ENCODE measurements around the gene DNAH2.
A peak's percentile ranks its signal among the peaks of the same experiment; 100 is the strongest.

Gene DNAH2, protein sequence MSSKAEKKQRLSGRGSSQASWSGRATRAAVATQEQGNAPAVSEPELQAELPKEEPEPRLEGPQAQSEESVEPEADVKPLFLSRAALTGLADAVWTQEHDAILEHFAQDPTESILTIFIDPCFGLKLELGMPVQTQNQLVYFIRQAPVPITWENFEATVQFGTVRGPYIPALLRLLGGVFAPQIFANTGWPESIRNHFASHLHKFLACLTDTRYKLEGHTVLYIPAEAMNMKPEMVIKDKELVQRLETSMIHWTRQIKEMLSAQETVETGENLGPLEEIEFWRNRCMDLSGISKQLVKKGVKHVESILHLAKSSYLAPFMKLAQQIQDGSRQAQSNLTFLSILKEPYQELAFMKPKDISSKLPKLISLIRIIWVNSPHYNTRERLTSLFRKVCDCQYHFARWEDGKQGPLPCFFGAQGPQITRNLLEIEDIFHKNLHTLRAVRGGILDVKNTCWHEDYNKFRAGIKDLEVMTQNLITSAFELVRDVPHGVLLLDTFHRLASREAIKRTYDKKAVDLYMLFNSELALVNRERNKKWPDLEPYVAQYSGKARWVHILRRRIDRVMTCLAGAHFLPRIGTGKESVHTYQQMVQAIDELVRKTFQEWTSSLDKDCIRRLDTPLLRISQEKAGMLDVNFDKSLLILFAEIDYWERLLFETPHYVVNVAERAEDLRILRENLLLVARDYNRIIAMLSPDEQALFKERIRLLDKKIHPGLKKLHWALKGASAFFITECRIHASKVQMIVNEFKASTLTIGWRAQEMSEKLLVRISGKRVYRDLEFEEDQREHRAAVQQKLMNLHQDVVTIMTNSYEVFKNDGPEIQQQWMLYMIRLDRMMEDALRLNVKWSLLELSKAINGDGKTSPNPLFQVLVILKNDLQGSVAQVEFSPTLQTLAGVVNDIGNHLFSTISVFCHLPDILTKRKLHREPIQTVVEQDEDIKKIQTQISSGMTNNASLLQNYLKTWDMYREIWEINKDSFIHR (N-terminal part only)

DNA sequence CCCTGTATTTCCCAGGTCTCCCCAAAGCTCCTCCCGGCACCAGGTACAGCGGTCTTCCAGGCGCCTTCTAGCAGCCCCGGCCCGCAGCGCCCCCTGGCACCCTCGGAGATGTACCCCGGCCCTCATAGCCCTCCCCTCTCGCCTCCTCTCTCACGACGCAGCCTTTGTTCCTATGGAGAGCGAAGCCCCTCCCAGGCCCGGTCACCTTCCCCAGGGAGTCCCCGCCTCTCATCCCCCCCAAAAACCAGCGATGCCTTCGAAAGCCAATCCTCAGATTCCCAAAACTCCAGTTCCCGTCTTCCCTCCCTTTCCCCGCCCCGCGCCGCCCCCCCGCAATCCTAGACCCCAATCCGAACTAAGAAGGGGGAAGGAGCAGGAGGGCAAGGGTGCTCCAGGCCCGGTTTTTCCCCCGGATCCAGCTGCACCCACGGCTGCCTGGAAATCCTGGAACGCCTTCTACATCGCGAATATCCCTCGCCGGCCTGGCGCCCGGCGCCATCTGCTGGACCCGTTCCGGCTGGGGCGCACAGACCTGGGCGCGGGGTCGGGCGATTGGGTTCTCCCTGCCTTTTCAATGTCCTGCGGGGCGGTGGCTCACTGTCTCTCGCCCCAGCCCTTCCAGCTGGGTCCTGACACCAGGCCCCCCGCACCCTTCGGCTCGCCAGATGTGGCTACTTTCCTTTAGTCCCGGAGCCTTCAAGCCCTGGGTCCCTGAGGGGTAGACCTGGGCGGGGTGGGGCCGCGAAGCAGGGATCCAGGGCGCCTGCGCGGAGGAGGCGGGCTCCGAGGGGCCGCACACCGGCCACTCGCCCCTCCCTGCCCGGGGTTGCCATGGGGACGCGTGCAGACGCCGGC lies at the start of gene DNAH2:
Gene DNAH2, plus strand, starts transcription at position 844 of the 855 bp plus-strand sequence. CDS start 1,991 bp downstream, outside the sequence.
- Histone ChIP-seq H3K9me2 (ENCODE audit: low read depth, low read length) (no peaks in the 10 kb centered on the region), H4K20me1 (ENCODE audit: insufficient read depth, low read length) (no peaks in the 10 kb centered on the region), H3K9ac (ENCODE audit: low read length) (peak within 1 kb of the TSS; percentile 43; the same call in 1 of the 2 replicates), H3K27me3 (ENCODE audit: insufficient read depth, low read length) (peaks cover 4% of the 10 kb centered on the region; the same call in 1 of the 2 replicates), H3K4me1 (ENCODE audit: insufficient read depth, low read length, severe bottlenecking) (peaks cover 13% of the 10 kb centered on the region), H3K9me3 (ENCODE audit: low read length) (no peaks in the 10 kb centered on the region), H2AFZ (ENCODE audit: low read length) (no peak within 1 kb of the TSS), H3K79me2 (ENCODE audit: insufficient read depth, low read length) (no peaks in the 10 kb centered on the region), H3K4me2 (ENCODE audit: low read length) (peak within 1 kb of the TSS; percentile 71), H3K36me3 (ENCODE audit: insufficient read depth, low read length) (no peaks in the 10 kb centered on the region), H3K4me3 (ENCODE audit: low read depth, low read length, poor library complexity, severe bottlenecking) (peak within 1 kb of the TSS; percentile 58), H3F3A (ENCODE audit: insufficient read depth, low read length) (no peaks in the 10 kb centered on the region), H3K27ac (ENCODE audit: low read depth, low read length, poor library complexity, severe bottlenecking) (no peak within 1 kb of the TSS)
- TF ChIP-seq EZH2 (IDR thresholded peaks at IDR 0.05; ENCODE audit: borderline replicate concordance, low read length): no peak
- TF ChIP-seq, protein P1, sequence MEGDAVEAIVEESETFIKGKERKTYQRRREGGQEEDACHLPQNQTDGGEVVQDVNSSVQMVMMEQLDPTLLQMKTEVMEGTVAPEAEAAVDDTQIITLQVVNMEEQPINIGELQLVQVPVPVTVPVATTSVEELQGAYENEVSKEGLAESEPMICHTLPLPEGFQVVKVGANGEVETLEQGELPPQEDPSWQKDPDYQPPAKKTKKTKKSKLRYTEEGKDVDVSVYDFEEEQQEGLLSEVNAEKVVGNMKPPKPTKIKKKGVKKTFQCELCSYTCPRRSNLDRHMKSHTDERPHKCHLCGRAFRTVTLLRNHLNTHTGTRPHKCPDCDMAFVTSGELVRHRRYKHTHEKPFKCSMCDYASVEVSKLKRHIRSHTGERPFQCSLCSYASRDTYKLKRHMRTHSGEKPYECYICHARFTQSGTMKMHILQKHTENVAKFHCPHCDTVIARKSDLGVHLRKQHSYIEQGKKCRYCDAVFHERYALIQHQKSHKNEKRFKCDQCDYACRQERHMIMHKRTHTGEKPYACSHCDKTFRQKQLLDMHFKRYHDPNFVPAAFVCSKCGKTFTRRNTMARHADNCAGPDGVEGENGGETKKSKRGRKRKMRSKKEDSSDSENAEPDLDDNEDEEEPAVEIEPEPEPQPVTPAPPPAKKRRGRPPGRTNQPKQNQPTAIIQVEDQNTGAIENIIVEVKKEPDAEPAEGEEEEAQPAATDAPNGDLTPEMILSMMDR (IDR thresholded peaks at IDR 0.05; ENCODE audit: low read length): peak; percentile 38

DNA sequence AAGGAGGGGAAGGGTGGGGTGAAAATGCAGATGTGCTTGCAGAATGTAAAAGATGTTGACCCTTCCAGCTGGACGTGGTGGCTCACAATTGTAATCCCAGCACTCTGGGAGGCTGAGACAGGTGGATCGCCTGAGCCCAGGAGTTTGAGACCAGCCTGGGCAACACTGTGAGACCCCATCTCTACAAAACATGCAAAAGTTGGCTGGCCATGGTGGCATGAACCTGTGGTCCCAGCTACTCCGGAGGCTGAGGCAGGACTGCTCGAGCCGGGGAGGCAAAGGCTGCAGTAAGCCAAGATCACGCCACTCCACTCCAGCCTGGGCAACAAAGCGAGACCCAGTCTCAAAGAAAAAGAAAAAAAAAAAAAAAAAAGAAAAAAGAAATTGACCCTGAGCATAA lies 49.1 kb upstream of the DNAH2 start:
- no peaks in the 10 kb centered on the region for H3K79me2 ChIP-seq (ENCODE audit: insufficient read depth, low read length)
- H3K27ac ChIP-seq (ENCODE audit: low read depth, low read length, poor library complexity, severe bottlenecking): no peak overlapping the region
- H3K9me2 ChIP-seq (ENCODE audit: low read depth, low read length): no peaks in the 10 kb centered on the region
- no peak for TF ChIP-seq EZH2 (IDR thresholded peaks at IDR 0.05; ENCODE audit: borderline replicate concordance, low read length)
- TF ChIP-seq, protein P1 (IDR thresholded peaks at IDR 0.05; ENCODE audit: low read length): no peak
- peaks cover 71% of the 10 kb centered on the region for H3K36me3 ChIP-seq (ENCODE audit: insufficient read depth, low read length)
- no peaks in the 10 kb centered on the region for H3F3A ChIP-seq (ENCODE audit: insufficient read depth, low read length)
- no peak overlapping the region for H3K9ac ChIP-seq (ENCODE audit: low read length)
- no peak overlapping the region for H3K4me3 ChIP-seq (ENCODE audit: low read depth, low read length, poor library complexity, severe bottlenecking)
- no peaks in the 10 kb centered on the region for H4K20me1 ChIP-seq (ENCODE audit: insufficient read depth, low read length)
- no peaks in the 10 kb centered on the region for H3K27me3 ChIP-seq (ENCODE audit: insufficient read depth, low read length)
- H3K9me3 ChIP-seq (ENCODE audit: low read length): no peaks in the 10 kb centered on the region
- H3K4me2 ChIP-seq (ENCODE audit: low read length): no peak overlapping the region
- H2AFZ ChIP-seq (ENCODE audit: low read length): no peak overlapping the region
- H3K4me1 ChIP-seq (ENCODE audit: insufficient read depth, low read length, severe bottlenecking): no peaks in the 10 kb centered on the region

DNA sequence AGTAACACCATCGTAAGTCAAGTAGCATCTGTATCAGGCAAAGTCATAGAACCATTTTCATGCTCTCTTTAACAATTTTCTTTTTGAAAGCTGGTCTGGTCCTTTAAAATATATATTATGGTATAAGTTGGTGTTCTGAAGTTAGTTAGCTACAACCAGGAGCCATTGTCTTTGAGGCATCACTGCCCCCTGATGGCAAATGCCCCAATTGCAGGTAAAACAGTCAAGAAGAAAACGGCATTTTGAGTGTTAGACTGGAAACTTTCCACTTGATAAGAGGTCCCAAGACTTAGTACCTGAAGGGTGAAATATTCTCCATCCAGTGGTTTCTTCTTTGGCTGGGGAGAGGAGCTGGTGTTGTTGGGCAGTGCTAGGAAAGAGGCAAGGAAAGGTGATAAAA lies 44.3 kb upstream of the DNAH2 start:
- Histone ChIP-seq H4K20me1 (ENCODE audit: insufficient read depth, low read length) (no peaks in the 10 kb centered on the region), H3K9ac (ENCODE audit: low read length) (no peak overlapping the region), H3K27me3 (ENCODE audit: insufficient read depth, low read length) (no peaks in the 10 kb centered on the region), H3K4me1 (ENCODE audit: insufficient read depth, low read length, severe bottlenecking) (no peaks in the 10 kb centered on the region), H3K27ac (ENCODE audit: low read depth, low read length, poor library complexity, severe bottlenecking) (no peak overlapping the region), H3K9me3 (ENCODE audit: low read length) (peaks cover 4% of the 10 kb centered on the region; the same call in 1 of the 2 replicates), H3K4me2 (ENCODE audit: low read length) (no peak overlapping the region), H3K4me3 (ENCODE audit: low read depth, low read length, poor library complexity, severe bottlenecking) (no peak overlapping the region), H3K9me2 (ENCODE audit: low read depth, low read length) (no peaks in the 10 kb centered on the region), H3F3A (ENCODE audit: insufficient read depth, low read length) (no peaks in the 10 kb centered on the region), H2AFZ (ENCODE audit: low read length) (no peak overlapping the region), H3K79me2 (ENCODE audit: insufficient read depth, low read length) (no peaks in the 10 kb centered on the region), H3K36me3 (ENCODE audit: insufficient read depth, low read length) (peaks cover 87% of the 10 kb centered on the region)
- TF ChIP-seq, protein P1 (IDR thresholded peaks at IDR 0.05; ENCODE audit: low read length): peak; percentile 61
- TF ChIP-seq EZH2 (IDR thresholded peaks at IDR 0.05; ENCODE audit: borderline replicate concordance, low read length): no peak
